ENCODE results near the gene EXOC3.

The EXOC3 gene

DNA sequence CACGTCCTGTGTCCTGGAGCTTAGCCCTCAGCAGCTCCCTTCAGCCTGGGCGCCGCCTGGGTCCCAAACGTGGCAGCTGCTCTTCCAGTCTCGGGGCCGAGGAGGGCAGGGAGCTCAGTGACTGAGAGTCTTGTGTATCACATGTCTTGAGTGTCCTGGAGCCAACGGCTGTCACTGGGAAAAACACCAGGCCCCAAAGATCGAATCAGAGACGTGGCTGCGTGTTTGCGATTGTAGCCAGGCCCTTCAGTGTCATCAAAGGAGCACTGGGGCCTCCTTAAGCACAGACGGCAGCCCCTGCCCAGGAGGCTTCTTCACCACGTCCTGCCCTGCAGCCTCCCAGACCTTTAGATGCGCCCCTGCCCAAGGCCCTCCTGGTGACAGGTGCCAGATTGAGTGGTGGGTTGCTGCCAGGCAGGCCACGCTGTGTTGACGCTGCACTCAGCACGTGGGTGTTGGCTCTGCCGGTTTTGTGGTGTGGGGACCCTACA lies 5.7 kb upstream of the EXOC3 start:
- H3K4me3 ChIP-seq (ENCODE audit: low read length): no peak overlapping the region
- TF ChIP-seq, protein P1, sequence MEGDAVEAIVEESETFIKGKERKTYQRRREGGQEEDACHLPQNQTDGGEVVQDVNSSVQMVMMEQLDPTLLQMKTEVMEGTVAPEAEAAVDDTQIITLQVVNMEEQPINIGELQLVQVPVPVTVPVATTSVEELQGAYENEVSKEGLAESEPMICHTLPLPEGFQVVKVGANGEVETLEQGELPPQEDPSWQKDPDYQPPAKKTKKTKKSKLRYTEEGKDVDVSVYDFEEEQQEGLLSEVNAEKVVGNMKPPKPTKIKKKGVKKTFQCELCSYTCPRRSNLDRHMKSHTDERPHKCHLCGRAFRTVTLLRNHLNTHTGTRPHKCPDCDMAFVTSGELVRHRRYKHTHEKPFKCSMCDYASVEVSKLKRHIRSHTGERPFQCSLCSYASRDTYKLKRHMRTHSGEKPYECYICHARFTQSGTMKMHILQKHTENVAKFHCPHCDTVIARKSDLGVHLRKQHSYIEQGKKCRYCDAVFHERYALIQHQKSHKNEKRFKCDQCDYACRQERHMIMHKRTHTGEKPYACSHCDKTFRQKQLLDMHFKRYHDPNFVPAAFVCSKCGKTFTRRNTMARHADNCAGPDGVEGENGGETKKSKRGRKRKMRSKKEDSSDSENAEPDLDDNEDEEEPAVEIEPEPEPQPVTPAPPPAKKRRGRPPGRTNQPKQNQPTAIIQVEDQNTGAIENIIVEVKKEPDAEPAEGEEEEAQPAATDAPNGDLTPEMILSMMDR (conservative IDR thresholded peaks at IDR 0.05; ENCODE audit: low read depth, low read length): no peak
- DNase-seq (ENCODE audit: low read depth): no peak

DNA sequence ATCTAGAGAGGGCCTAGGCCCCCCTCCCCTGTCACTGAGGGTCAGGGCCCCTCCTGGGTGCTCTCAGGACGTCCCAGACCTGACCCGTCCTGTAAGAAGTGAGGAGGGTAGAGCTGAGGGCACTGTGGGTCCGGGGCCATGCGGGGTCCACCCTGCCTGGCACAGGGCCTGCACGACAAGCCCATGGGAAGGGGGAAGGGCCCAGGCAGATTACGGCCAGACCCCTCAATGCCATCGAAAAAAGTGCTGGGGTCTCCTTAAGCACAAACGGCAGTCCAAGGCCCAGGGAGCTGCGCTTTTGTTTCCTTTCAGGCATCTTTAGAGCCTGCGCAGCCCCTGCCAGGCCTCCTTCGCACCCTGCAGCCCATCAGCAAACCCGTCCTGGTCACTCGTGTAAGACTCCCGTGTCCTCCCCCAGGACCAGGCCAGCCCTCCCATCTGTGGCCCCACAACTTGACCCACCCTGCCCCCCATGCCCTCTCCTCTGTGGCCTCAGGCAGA lies 4.4 kb upstream of the EXOC3 start:
- H3K4me3 ChIP-seq (ENCODE audit: low read length): no peak overlapping the region
- TF ChIP-seq, protein P1 (conservative IDR thresholded peaks at IDR 0.05; ENCODE audit: low read depth, low read length): no peak
- DNase-seq (ENCODE audit: low read depth): no peak

DNA sequence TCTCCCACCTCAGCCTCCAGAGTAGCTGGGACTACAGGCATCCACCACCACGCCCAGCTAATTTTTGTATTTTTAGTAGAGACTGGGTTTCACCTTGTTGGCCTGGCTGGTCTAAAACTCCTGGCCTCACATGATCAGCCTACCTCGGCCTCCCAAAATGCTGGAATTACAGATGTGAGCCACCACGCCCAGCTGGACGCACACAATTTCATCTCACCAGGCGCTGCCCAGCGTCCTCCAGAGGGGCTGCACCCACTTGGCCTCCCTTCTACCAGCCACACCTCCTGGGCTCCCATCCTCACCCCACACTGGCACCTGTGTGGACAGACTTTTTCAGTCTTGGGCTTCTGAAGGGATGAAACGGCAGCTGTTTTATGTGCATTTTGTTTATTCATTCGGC lies 3.8 kb upstream of the EXOC3 start:
- no peak for DNase-seq (ENCODE audit: low read depth)
- H3K4me3 ChIP-seq (ENCODE audit: low read length): no peak overlapping the region
- TF ChIP-seq, protein P1 (conservative IDR thresholded peaks at IDR 0.05; ENCODE audit: low read depth, low read length): no peak

DNA sequence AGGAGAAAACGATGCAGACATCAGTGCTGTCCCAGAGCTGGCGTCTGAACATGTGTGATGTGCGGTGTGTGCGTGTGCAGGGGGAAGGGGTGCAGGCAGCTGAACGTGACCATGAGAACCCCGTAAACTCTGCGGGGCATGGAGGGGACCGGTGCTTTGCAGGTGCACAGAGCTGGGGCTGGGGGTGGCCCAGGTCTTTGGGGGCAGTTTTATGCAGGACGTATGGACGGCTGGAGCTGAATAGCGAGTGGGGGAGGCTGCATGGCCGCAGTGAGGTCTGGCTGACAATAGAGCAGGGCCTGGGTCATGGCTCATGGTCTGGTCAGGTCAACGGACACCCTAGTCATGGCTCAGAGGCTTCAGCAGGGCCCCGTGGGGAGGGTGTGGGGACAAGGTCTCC lies 3.3 kb upstream of the EXOC3 start:
- no peak for DNase-seq (ENCODE audit: low read depth)
- TF ChIP-seq, protein P1 (conservative IDR thresholded peaks at IDR 0.05; ENCODE audit: low read depth, low read length): no peak
- H3K4me3 ChIP-seq (ENCODE audit: low read length): no peak overlapping the region

DNA sequence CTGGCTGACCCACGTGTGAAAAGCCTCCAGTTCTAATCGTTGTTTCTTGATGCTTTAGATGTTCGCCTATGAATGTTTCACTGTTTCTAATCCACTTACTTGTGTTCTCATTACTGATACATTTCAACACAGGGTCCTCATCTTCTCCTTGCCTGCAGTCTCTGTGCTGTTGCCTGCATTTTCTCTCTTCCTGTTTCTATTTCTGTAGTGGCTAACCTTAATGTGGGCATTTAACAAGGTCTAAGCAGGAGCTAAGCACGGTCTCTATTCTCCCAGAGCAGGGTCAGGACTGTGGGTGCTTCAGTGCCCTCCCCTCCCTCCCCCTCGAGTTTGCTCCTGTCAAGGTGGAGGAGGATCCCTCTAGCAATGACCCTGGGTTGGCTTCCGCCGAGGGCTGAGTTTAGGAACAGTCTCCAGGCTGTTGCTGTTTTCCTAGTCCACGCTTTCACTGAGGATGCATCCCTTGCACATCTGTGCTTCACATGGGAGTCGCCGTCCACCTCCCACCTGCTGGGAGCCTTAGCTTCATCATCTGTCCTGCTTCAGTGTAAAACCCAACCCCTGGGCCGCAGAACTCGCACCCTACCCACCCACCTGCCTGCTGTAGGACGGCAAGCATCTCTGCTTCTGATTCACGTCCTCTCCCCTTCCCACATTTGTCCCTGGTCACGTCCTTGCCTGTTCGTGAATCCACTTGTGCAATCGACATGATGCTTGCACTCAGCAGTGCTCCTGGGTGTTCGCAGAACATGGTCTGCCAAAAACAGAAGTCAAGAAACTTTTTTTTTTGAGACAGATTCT lies 2.4 kb upstream of the EXOC3 start:
- DNase-seq (ENCODE audit: low read depth): no peak
- TF ChIP-seq, protein P1 (conservative IDR thresholded peaks at IDR 0.05; ENCODE audit: low read depth, low read length): no peak

DNA sequence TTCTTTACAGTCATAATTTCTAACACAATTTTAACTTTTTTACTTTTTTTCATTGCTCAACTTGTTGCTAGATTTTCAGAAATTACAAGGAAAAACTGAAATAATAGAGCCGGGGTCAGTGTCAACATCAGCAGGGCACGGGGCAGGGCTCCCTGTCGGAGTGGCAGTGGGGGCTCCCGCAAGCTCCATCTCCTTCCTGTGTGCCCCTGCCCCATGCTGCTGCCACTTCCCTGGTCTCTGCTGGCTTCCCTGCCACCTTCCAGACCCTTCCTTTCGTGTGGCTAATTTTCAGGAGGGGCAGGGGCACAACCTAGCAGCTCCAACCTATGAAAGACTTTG lies 1.0 kb upstream of the EXOC3 start:
- TF ChIP-seq, protein P1 (conservative IDR thresholded peaks at IDR 0.05; ENCODE audit: low read depth, low read length): no peak
- H3K4me3 ChIP-seq (ENCODE audit: low read length): peak overlapping the region; percentile 79
- no peak for DNase-seq (ENCODE audit: low read depth)

More for the DNA sequence above, 2.4 kb upstream of the EXOC3 start:
- no peak overlapping the region for H3K4me3 ChIP-seq (ENCODE audit: low read length)

Measured in retinal pigment epithelial cell (primary cell).